ENCODE results near the gene AGBL3.

GRCh38 chr7:135012229-135012628, 25.9 kb downstream of the AGBL3 start:
- TF ChIP-seq CTCF (IDR thresholded peaks at IDR 0.05) (no peak), POLR2A (IDR thresholded peaks at IDR 0.05) (no peak)

All from sigmoid colon (tissue), 3 donors.